SK-N-SH (cell line): ENCODE measurements around the gene TSGA10.

Source experiments
- CHD2 ChIP-seq: fragments of 150-350 bp; IDR thresholded peaks from 2 replicates; pipeline ENCODE4 v1.6.1; 2018; ENCODE audit warnings: low read length; ENCODE audit not compliant: partially characterized antibody
- EZH2phosphoT487 ChIP-seq: fragments of 200-600 bp; sonication (generic); IDR thresholded peaks from 2 replicates; pipeline ENCODE4 v1.6.1; 2017; ENCODE audit warnings: low read depth, mixed run types, mild to moderate bottlenecking, antibody characterized with exemption, moderate library complexity, borderline replicate concordance
- FOSL2 ChIP-seq: IDR thresholded peaks from 2 replicates; pipeline ENCODE4 v1.4.0; 2012; ENCODE audit warnings: low read depth, mild to moderate bottlenecking, moderate library complexity, borderline replicate concordance
- GABPA ChIP-seq: IDR thresholded peaks from 2 replicates; pipeline ENCODE4 v1.4.0; 2012; ENCODE audit warnings: low read depth, mild to moderate bottlenecking
- POLR2AphosphoS5 ChIP-seq: IDR thresholded peaks from 2 replicates; pipeline ENCODE4 v1.6.1; 2012; ENCODE audit warnings: low read depth, low read length
- RFX5 ChIP-seq: IDR thresholded peaks from 2 replicates; pipeline ENCODE4 v1.6.1; 2012; ENCODE audit warnings: mild to moderate bottlenecking, improper control_type of control experiment, low read length
- SMC3 ChIP-seq: IDR thresholded peaks from 2 replicates; pipeline ENCODE4 v1.6.1; 2012; ENCODE audit warnings: low read depth, low read length, improper control_type of control experiment
- TAF1 ChIP-seq: IDR thresholded peaks from 2 replicates; pipeline ENCODE4 v1.6.1; 2012; ENCODE audit warnings: low read depth, mild to moderate bottlenecking, low read length, moderate library complexity, borderline replicate concordance
- TF ChIP-seq, protein P1 (sequence below): fragments of 200-600 bp; sonication (generic); IDR thresholded peaks from 2 replicates; pipeline ENCODE4 v1.6.1; 2017; ENCODE audit warnings: antibody characterized with exemption, mild to moderate bottlenecking, moderate library complexity
- TF ChIP-seq, protein P2 (sequence below): IDR thresholded peaks from 2 replicates; pipeline ENCODE4 v1.4.0; 2012; ENCODE audit warnings: low read depth, borderline replicate concordance
- TF ChIP-seq, protein P3 (sequence below): IDR thresholded peaks from 2 replicates; pipeline ENCODE4 v1.4.0; 2012; ENCODE audit warnings: low read depth
- TF ChIP-seq, protein P4 (sequence below): fragments of 150-350 bp; IDR thresholded peaks from 2 replicates; pipeline ENCODE4 v1.6.1; 2017; ENCODE audit warnings: antibody characterized with exemption, low read length, low read depth, borderline replicate concordance

DNA sequence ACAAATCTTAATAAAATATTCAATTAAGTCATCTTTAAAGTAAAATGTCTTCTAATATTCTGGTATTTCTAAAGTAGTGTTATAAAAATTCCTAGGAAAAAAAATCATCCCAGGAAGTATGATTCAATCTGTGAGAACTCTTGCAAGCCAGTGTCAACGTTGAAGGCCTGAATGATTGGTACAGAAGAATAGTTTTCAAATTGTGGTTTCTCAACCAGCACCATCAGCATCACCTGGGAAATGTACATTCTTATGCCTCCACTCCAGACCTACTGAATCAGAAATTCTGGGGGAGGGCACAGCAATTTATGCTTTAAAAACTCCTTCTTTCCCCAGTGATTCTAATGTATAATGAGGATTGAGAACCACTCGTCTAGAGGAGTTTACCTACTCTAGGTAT is 75.5 kb downstream of the TSGA10 start:
- TF ChIP-seq, protein P1, sequence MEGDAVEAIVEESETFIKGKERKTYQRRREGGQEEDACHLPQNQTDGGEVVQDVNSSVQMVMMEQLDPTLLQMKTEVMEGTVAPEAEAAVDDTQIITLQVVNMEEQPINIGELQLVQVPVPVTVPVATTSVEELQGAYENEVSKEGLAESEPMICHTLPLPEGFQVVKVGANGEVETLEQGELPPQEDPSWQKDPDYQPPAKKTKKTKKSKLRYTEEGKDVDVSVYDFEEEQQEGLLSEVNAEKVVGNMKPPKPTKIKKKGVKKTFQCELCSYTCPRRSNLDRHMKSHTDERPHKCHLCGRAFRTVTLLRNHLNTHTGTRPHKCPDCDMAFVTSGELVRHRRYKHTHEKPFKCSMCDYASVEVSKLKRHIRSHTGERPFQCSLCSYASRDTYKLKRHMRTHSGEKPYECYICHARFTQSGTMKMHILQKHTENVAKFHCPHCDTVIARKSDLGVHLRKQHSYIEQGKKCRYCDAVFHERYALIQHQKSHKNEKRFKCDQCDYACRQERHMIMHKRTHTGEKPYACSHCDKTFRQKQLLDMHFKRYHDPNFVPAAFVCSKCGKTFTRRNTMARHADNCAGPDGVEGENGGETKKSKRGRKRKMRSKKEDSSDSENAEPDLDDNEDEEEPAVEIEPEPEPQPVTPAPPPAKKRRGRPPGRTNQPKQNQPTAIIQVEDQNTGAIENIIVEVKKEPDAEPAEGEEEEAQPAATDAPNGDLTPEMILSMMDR, result no peak
- TF ChIP-seq, protein P2, sequence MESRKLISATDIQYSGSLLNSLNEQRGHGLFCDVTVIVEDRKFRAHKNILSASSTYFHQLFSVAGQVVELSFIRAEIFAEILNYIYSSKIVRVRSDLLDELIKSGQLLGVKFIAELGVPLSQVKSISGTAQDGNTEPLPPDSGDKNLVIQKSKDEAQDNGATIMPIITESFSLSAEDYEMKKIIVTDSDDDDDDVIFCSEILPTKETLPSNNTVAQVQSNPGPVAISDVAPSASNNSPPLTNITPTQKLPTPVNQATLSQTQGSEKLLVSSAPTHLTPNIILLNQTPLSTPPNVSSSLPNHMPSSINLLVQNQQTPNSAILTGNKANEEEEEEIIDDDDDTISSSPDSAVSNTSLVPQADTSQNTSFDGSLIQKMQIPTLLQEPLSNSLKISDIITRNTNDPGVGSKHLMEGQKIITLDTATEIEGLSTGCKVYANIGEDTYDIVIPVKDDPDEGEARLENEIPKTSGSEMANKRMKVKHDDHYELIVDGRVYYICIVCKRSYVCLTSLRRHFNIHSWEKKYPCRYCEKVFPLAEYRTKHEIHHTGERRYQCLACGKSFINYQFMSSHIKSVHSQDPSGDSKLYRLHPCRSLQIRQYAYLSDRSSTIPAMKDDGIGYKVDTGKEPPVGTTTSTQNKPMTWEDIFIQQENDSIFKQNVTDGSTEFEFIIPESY, result no peak
- TF ChIP-seq FOSL2 (no peak), RFX5 (no peak), CHD2 (no peak), POLR2AphosphoS5 (no peak), TAF1 (no peak), GABPA (no peak), EZH2phosphoT487 (no peak), SMC3 (no peak)
- TF ChIP-seq, protein P3, sequence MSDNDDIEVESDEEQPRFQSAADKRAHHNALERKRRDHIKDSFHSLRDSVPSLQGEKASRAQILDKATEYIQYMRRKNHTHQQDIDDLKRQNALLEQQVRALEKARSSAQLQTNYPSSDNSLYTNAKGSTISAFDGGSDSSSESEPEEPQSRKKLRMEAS, result no peak
- TF ChIP-seq, protein P4, sequence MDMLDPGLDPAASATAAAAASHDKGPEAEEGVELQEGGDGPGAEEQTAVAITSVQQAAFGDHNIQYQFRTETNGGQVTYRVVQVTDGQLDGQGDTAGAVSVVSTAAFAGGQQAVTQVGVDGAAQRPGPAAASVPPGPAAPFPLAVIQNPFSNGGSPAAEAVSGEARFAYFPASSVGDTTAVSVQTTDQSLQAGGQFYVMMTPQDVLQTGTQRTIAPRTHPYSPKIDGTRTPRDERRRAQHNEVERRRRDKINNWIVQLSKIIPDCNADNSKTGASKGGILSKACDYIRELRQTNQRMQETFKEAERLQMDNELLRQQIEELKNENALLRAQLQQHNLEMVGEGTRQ, result no peak
